Calu3 (cell line): ENCODE results near the gene CD300LG. TPM values are rescaled to one million over a fixed set of nuclear protein-coding genes. Genes with fewer than 3 reads are reported as not detected.

Source experiments
- BruUV-seq: library from RNA; stranded (reverse); fragments of 400-500 nt; replicated peaks from 2 replicates; lab custom pipeline; 2021; lab: Mats Ljungman, UMichigan
- CTCF ChIA-PET: fragments of 300-600 bp; sonication (Branson Sonifier 250); formaldehyde crosslinking; loops from one replicate; lab custom pipeline; 2022; ENCODE audit warnings: antibody characterized with exemption; lab: Charles Lee
- DNase-seq: peaks from one replicate; pipeline ENCODE4 v3.0.0; 2022
- H3K27ac Mint-ChIP-seq: one replicate; pipeline ENCODE4 v1.8.0; 2022; ENCODE audit warnings: mixed read lengths; ENCODE audit not compliant: unreplicated experiment
- H3K27me3 Mint-ChIP-seq: one replicate; pipeline ENCODE4 v1.8.0; 2022; ENCODE audit warnings: mixed read lengths; ENCODE audit not compliant: unreplicated experiment
- H3K36me3 Mint-ChIP-seq: one replicate; pipeline ENCODE4 v1.8.0; 2022; ENCODE audit warnings: mild to moderate bottlenecking, moderate library complexity, mixed read lengths; ENCODE audit not compliant: insufficient read depth, unreplicated experiment
- H3K4me1 Mint-ChIP-seq: one replicate; pipeline ENCODE4 v1.8.0; 2022; ENCODE audit warnings: mild to moderate bottlenecking, low read depth, mixed read lengths; ENCODE audit not compliant: unreplicated experiment
- H3K4me3 Mint-ChIP-seq: one replicate; pipeline ENCODE4 v1.8.0; 2022; ENCODE audit warnings: mild to moderate bottlenecking, low read depth, moderate library complexity, mixed read lengths; ENCODE audit not compliant: unreplicated experiment
- H3K9me3 Mint-ChIP-seq: one replicate; pipeline ENCODE4 v1.8.0; 2022; ENCODE audit warnings: low read depth, mixed read lengths; ENCODE audit not compliant: unreplicated experiment
- intact Hi-C: fragments of 100-400 bp; cut with micrococcal nuclease; formaldehyde crosslinking; loops from one replicate; pipeline ENCODE4 v1.10.0; 2022; ENCODE audit not compliant: unreplicated experiment
- total RNA-seq: library from RNA; stranded (reverse); gene quantifications from 2 replicates; pipeline ENCODE4 v1.2.3, GENCODE V29; 2022
- TF ChIP-seq, protein P1 (sequence below): fragments of 200-600 bp; IDR thresholded peaks from one replicate; pipeline ENCODE4 v1.8.0; 2022; ENCODE audit warnings: antibody characterized with exemption; ENCODE audit not compliant: unreplicated experiment

The CD300LG gene
- total RNA-seq, 1 experiment from 2014 or later, result not detected

GRCh38 chr17:43801844-43802243, 45.1 kb upstream of the CD300LG start:
- CTCF ChIA-PET, result no interaction called here
- Mint-ChIP-seq H3K4me1 (no peaks in the 10 kb centered on the region), H3K27me3 (peaks cover 9% of the 10 kb centered on the region), H3K36me3 (peaks cover 7% of the 10 kb centered on the region), H3K4me3 (no peak overlapping the region), H3K27ac (no peak overlapping the region), H3K9me3 (peaks cover 3% of the 10 kb centered on the region)
- BruUV-seq, result no TSS peak
- intact Hi-C loops, result no loop called here
- TF ChIP-seq, protein P1, sequence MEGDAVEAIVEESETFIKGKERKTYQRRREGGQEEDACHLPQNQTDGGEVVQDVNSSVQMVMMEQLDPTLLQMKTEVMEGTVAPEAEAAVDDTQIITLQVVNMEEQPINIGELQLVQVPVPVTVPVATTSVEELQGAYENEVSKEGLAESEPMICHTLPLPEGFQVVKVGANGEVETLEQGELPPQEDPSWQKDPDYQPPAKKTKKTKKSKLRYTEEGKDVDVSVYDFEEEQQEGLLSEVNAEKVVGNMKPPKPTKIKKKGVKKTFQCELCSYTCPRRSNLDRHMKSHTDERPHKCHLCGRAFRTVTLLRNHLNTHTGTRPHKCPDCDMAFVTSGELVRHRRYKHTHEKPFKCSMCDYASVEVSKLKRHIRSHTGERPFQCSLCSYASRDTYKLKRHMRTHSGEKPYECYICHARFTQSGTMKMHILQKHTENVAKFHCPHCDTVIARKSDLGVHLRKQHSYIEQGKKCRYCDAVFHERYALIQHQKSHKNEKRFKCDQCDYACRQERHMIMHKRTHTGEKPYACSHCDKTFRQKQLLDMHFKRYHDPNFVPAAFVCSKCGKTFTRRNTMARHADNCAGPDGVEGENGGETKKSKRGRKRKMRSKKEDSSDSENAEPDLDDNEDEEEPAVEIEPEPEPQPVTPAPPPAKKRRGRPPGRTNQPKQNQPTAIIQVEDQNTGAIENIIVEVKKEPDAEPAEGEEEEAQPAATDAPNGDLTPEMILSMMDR, result no peak
- no peak for DNase-seq

DNA sequence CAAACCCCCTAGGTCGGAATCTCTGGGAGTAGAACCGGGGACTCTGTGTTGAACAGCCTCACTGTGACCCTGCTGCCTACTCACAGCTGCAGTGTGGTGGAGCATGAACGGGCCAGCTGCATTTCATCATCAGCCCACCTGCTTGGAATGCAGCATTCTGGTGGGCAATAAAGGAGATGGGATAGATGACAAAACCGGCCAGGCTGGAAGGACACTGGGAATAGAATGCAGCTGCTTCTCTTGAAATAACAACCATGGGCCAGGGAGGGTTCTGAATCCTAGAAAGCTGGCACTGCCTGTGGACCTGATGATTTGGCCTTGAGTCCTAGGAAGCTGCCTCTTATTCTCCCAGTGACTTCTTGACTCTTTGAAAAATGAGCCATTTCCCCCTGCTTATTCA, 43.2 kb upstream of the CD300LG start:
- Mint-ChIP-seq H3K4me3 (no peak overlapping the region), H3K4me1 (no peaks in the 10 kb centered on the region), H3K27me3 (no peaks in the 10 kb centered on the region), H3K27ac (no peak overlapping the region), H3K9me3 (no peaks in the 10 kb centered on the region), H3K36me3 (peaks cover 6% of the 10 kb centered on the region)
- TF ChIP-seq, protein P1, result no peak
- BruUV-seq, result no TSS peak
- CTCF ChIA-PET, result no interaction called here
- no peak for DNase-seq
- intact Hi-C loops, result no loop called here

DNA sequence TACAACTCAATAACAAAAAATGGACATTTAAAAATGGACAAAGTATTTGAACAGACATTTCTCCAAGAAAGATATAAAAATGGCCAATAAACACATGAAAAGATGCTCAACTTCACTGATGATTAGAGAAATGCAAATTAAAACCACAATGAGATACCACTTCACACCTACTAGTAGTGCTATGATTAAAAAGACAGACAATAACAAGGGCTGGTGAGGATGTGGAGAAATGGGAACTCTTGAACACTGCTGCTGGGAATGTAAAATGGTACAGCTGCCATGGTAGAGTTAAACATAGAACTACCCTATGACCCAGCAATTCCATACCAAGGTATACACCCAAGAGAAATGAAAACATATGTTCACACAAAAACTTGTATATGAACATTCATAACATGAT, 41.9 kb upstream of the CD300LG start:
- H3K4me1 Mint-ChIP-seq, result no peaks in the 10 kb centered on the region
- intact Hi-C loops, result no loop called here
- H3K9me3 Mint-ChIP-seq, result no peaks in the 10 kb centered on the region
- TF ChIP-seq, protein P1, result no peak
- no peak overlapping the region for H3K4me3 Mint-ChIP-seq
- H3K36me3 Mint-ChIP-seq, result peaks cover 6% of the 10 kb centered on the region
- no TSS peak for BruUV-seq
- CTCF ChIA-PET, result interaction anchor here (1.1 kb wide), 1 partner anchor 38 kb away, joined by 3 read pairs; no protein-coding TSS in a partner anchor
- no peaks in the 10 kb centered on the region for H3K27me3 Mint-ChIP-seq
- DNase-seq, result no peak
- H3K27ac Mint-ChIP-seq, result no peak overlapping the region

- Mint-ChIP-seq H3K4me1 (no peaks in the 10 kb centered on the region), H3K36me3 (peaks cover 7% of the 10 kb centered on the region), H3K27ac (no peak overlapping the region), H3K9me3 (no peaks in the 10 kb centered on the region), H3K27me3 (no peaks in the 10 kb centered on the region), H3K4me3 (no peak overlapping the region)
- CTCF ChIA-PET, result no interaction called here
- BruUV-seq, result no TSS peak
- TF ChIP-seq, protein P1, result no peak
- no peak for DNase-seq
- intact Hi-C loops, result no loop called here
These were observed 38.9 kb upstream of the CD300LG start for GRCh38 chr17:43808076-43808475.
